ENCODE measurements around the gene KRTAP19-4. TPM values are rescaled to one million over a fixed set of nuclear protein-coding genes. Genes with fewer than 3 reads are reported as not detected.

The KRTAP19-4 gene
- total RNA-seq, 1 donor from 2014 or later: not detected

- Histone ChIP-seq H3K4me3 (no peak within 1 kb of the TSS), H3K27ac (no peak within 1 kb of the TSS), H3K36me3 (no peaks in the 10 kb centered on the region), H3K4me1 (no peaks in the 10 kb centered on the region), H3K27me3 (no peaks in the 10 kb centered on the region), H3K9me3 (no peaks in the 10 kb centered on the region)
- intact Hi-C loops (cut with DNase I): no loop called here
- no peak for TF ChIP-seq CTCF (IDR thresholded peaks at IDR 0.05)
- DNase-seq (ENCODE audit: low spot score in 2 of 2): no peak
Measured at GRCh38 chr21:30491963-30492428, 5.0 kb downstream of the KRTAP19-4 start, which contains the start of gene KRTAP19-3. Gene KRTAP19-3, minus strand, starts transcription at chr21:30492013. Its CDS starts 56 bp downstream, at chr21:30491957.

DNA sequence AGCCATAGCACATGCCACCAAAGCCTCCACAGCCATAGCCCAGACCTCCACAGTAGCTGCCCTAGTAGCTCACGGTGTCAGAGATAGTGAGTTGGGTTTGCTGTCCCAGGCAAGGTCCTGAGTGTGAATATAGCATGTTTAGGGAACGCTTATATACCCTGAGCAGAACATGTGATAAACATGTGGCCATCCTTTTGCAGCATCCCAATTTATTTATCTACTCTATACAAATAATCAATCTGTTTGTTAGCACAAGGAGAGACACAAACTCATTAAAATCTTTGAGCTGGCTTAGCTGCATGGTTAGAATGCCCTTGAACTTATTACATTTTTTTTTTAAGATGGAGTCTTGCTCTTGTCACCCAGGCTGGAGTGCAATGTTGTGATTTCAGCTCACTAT lies 9.6 kb downstream of the KRTAP19-4 start, which contains the start of gene KRTAP19-2:
KRTAP19-2 (minus strand) TSS at position 101 of the 400 bp plus-strand sequence; CDS start at position 13, 88 bp downstream.
- H3K9me3 ChIP-seq: no peaks in the 10 kb centered on the region
- H3K36me3 ChIP-seq: no peaks in the 10 kb centered on the region
- no peak for TF ChIP-seq CTCF (IDR thresholded peaks at IDR 0.05)
- H3K27me3 ChIP-seq: no peaks in the 10 kb centered on the region
- H3K27ac ChIP-seq: no peak within 1 kb of the TSS
- intact Hi-C loops (cut with DNase I): no loop called here
- no peak within 1 kb of the TSS for H3K4me3 ChIP-seq
- no peaks in the 10 kb centered on the region for H3K4me1 ChIP-seq
- no peak for DNase-seq (ENCODE audit: low spot score in 2 of 2)

DNA sequence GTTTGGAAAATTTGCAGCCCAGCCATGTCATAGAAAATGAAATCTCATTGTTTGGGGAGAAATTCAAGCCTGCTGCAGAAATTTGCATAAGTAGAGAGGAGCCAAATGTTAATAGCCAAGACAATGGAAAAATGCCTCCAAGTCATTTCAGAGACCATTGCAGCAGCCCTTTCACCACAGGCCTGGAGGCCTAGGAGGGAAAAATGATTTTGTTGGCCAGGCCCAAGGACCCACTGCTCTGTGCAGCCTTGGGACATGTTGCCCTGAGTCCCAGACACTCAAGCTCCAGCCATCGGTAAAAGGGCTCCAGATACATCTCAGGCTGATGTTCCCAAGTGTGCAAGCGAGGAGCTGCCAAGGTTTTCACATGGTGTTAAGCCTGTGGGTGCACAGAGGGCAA lies 10.8 kb downstream of the KRTAP19-4 start:
- no peaks in the 10 kb centered on the region for H3K36me3 ChIP-seq
- intact Hi-C loops (cut with DNase I): no loop called here
- H3K4me1 ChIP-seq: no peaks in the 10 kb centered on the region
- TF ChIP-seq CTCF (IDR thresholded peaks at IDR 0.05): no peak
- DNase-seq (ENCODE audit: low spot score in 2 of 2): no peak
- H3K4me3 ChIP-seq: no peak overlapping the region
- H3K27ac ChIP-seq: no peak overlapping the region
- H3K9me3 ChIP-seq: no peaks in the 10 kb centered on the region
- H3K27me3 ChIP-seq: no peaks in the 10 kb centered on the region

GRCh38 chr21:30482130-30482529 lies 14.8 kb downstream of the KRTAP19-4 start:
- no peak overlapping the region for H3K4me3 ChIP-seq
- no peaks in the 10 kb centered on the region for H3K27me3 ChIP-seq
- no peak for DNase-seq (ENCODE audit: low spot score in 2 of 2)
- no peak for TF ChIP-seq CTCF (IDR thresholded peaks at IDR 0.05)
- no peaks in the 10 kb centered on the region for H3K9me3 ChIP-seq
- H3K36me3 ChIP-seq: no peaks in the 10 kb centered on the region
- H3K27ac ChIP-seq: no peak overlapping the region
- H3K4me1 ChIP-seq: no peaks in the 10 kb centered on the region
- intact Hi-C loops (cut with DNase I): no loop called here

DNA sequence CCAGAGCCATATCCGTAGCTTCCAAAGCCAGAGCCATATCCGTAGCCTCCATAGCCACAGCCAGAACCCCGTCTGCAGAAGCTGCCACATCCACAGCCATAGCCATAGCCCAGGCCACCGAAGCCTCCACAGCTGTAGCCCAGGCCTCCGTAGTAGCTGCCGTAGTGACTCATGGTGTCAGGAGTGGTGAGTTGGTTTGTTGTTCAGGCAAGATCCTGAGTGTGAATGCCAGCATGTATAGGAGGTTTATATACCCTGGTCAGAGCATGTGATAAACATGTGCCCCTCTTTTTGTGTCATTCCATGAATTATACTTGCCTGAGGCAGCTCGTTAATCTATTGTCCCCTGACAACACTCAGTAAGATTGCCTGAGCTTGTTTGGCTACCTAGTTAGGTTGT lies 16.8 kb downstream of the KRTAP19-4 start, which contains the start of gene KRTAP19-1:
KRTAP19-1 (minus strand) TSS at position 223 of the 400 bp plus-strand sequence; CDS start at position 173, 50 bp downstream.
- Histone ChIP-seq H3K4me3 (no peak within 1 kb of the TSS), H3K27me3 (no peaks in the 10 kb centered on the region), H3K4me1 (no peaks in the 10 kb centered on the region), H3K27ac (no peak within 1 kb of the TSS), H3K36me3 (no peaks in the 10 kb centered on the region), H3K9me3 (no peaks in the 10 kb centered on the region)
- DNase-seq (ENCODE audit: low spot score in 2 of 2): no peak
- intact Hi-C loops (cut with DNase I): no loop called here
- no peak for TF ChIP-seq CTCF (IDR thresholded peaks at IDR 0.05)

- no peak overlapping the region for H3K4me3 ChIP-seq
- H3K27me3 ChIP-seq: no peaks in the 10 kb centered on the region
- no peaks in the 10 kb centered on the region for H3K9me3 ChIP-seq
- no peaks in the 10 kb centered on the region for H3K36me3 ChIP-seq
- H3K27ac ChIP-seq: no peak overlapping the region
- H3K4me1 ChIP-seq: no peaks in the 10 kb centered on the region
- no peak for DNase-seq (ENCODE audit: low spot score in 2 of 2)
- intact Hi-C loops (cut with DNase I): no loop called here
- no peak for TF ChIP-seq CTCF (IDR thresholded peaks at IDR 0.05)
Measured at GRCh38 chr21:30479259-30479658, 17.7 kb downstream of the KRTAP19-4 start.

Data from ascending aorta (tissue), 2 donors.